H9 (cell line): ENCODE data around the gene ZNF503. TPM values are rescaled to one million over a fixed set of nuclear protein-coding genes. Genes with fewer than 3 reads are reported as not detected.

Experiments used
- DNase-seq: peaks from one replicate; pipeline ENCODE4 v3.0.0-alpha.2; 2017
- H2AFZ ChIP-seq: one replicate; pipeline ENCODE4 v1.6.1; 2013; ENCODE audit warnings: mild to moderate bottlenecking, low read length, control low read depth, moderate library complexity
- H2AK5ac ChIP-seq: 2 replicates; pipeline ENCODE4 v1.6.1; 2013; ENCODE audit warnings: low read length, control low read depth, mixed read lengths; ENCODE audit not compliant: insufficient read length
- H2BK120ac ChIP-seq: one replicate; pipeline ENCODE4 v1.6.1; 2013; ENCODE audit warnings: low read depth, mild to moderate bottlenecking, low read length, control low read depth, inconsistent platforms; ENCODE audit not compliant: poor library complexity, severe bottlenecking
- H2BK12ac ChIP-seq: 2 replicates; pipeline ENCODE4 v1.6.1; 2013; ENCODE audit warnings: low read length, control low read depth, mixed read lengths, low read depth; ENCODE audit not compliant: insufficient read length
- H2BK15ac ChIP-seq: 2 replicates; pipeline ENCODE4 v1.6.1; 2013; ENCODE audit warnings: low read depth, low read length, control low read depth
- H2BK20ac ChIP-seq: one replicate; pipeline ENCODE4 v1.6.1; 2013; ENCODE audit warnings: low read depth, mild to moderate bottlenecking, low read length, control low read depth, inconsistent platforms; ENCODE audit not compliant: poor library complexity, severe bottlenecking
- H2BK5ac ChIP-seq: 2 replicates; pipeline ENCODE4 v1.6.1; 2013; ENCODE audit warnings: low read length, control low read depth, mixed read lengths; ENCODE audit not compliant: insufficient read length
- H3K14ac ChIP-seq: 2 replicates; pipeline ENCODE4 v1.6.1; 2013; ENCODE audit warnings: low read length, control low read depth; ENCODE audit not compliant: insufficient read depth
- H3K18ac ChIP-seq: 2 replicates; pipeline ENCODE4 v1.6.1; 2013; ENCODE audit warnings: low read depth, mild to moderate bottlenecking, mixed read lengths, low read length, control low read depth; ENCODE audit not compliant: insufficient read length
- H3K23ac ChIP-seq: 2 replicates; pipeline ENCODE4 v1.6.1; 2013; ENCODE audit warnings: low read length, control low read depth, mixed read lengths, low read depth; ENCODE audit not compliant: insufficient read length
- H3K23me2 ChIP-seq: 2 replicates; pipeline ENCODE4 v1.6.1; 2013; ENCODE audit warnings: low read depth, mild to moderate bottlenecking, mixed read lengths, low read length, control low read depth; ENCODE audit not compliant: insufficient read length, poor library complexity, severe bottlenecking
- H3K27ac ChIP-seq: 2 replicates; pipeline ENCODE4 v1.5.1; 2013; ENCODE audit warnings: low read length, control low read depth, mixed read lengths, low read depth; ENCODE audit not compliant: insufficient read length
- H3K27me3 ChIP-seq: 2 replicates; pipeline ENCODE4 v1.6.1; 2013; ENCODE audit warnings: low read length, control low read depth, inconsistent platforms; ENCODE audit not compliant: insufficient read depth
- H3K4ac ChIP-seq: 2 replicates; pipeline ENCODE4 v1.6.1; 2013; ENCODE audit warnings: low read depth, mild to moderate bottlenecking, control low read depth, inconsistent platforms, low read length, moderate library complexity
- H3K4me1 ChIP-seq: 2 replicates; pipeline ENCODE4 v1.6.1; 2013; ENCODE audit warnings: low read length, control low read depth, inconsistent platforms; ENCODE audit not compliant: insufficient read depth
- H3K4me2 ChIP-seq: 2 replicates; pipeline ENCODE4 v1.6.1; 2013; ENCODE audit warnings: low read length, control low read depth, mixed read lengths; ENCODE audit not compliant: insufficient read length, insufficient read depth
- H3K56ac ChIP-seq: 2 replicates; pipeline ENCODE4 v1.6.1; 2013; ENCODE audit warnings: low read depth, mild to moderate bottlenecking, mixed read lengths, low read length, control low read depth; ENCODE audit not compliant: insufficient read length
- H3K79me1 ChIP-seq: 2 replicates; pipeline ENCODE4 v1.6.1; 2013; ENCODE audit warnings: low read depth, mild to moderate bottlenecking, moderate library complexity, low read length, control low read depth, inconsistent platforms; ENCODE audit not compliant: insufficient read depth, poor library complexity, severe bottlenecking
- H3K79me2 ChIP-seq: 2 replicates; pipeline ENCODE4 v1.6.1; 2013; ENCODE audit warnings: low read length, control low read depth, inconsistent platforms; ENCODE audit not compliant: insufficient read depth
- H3K9ac ChIP-seq: 2 replicates; pipeline ENCODE4 v1.6.1; 2013; ENCODE audit warnings: low read length, control low read depth, mixed read lengths; ENCODE audit not compliant: insufficient read length; ENCODE audit errors: extremely low read depth
- H3K9me3 ChIP-seq: one replicate; pipeline ENCODE4 v1.6.1; 2013; ENCODE audit warnings: low read depth, low read length, inconsistent platforms; ENCODE audit not compliant: control insufficient read depth
- H3T11ph ChIP-seq: one replicate; pipeline ENCODE4 v1.6.1; 2013; ENCODE audit warnings: mild to moderate bottlenecking, low read length, control low read depth, inconsistent platforms
- H4K20me1 ChIP-seq: one replicate; pipeline ENCODE4 v1.6.1; 2013; ENCODE audit not compliant: control insufficient read depth, insufficient read length, insufficient read depth
- H4K5ac ChIP-seq: 2 replicates; pipeline ENCODE4 v1.6.1; 2013; ENCODE audit warnings: low read depth, mild to moderate bottlenecking, mixed read lengths, low read length, control low read depth; ENCODE audit not compliant: insufficient read length
- H4K8ac ChIP-seq: replicated peaks from 2 replicates; pipeline ENCODE4 v1.6.1; 2013; ENCODE audit warnings: low read length, control low read depth, mixed read lengths, low read depth; ENCODE audit not compliant: insufficient read length
- H4K91ac ChIP-seq: 2 replicates; pipeline ENCODE4 v1.6.1; 2013; ENCODE audit warnings: low read depth, mild to moderate bottlenecking, moderate library complexity, mixed read lengths, low read length, control low read depth; ENCODE audit not compliant: insufficient read length
- H3K27ac Mint-ChIP-seq, 3 experiments: 2 replicates in 2 of 3; 3 replicates in 1 of 3; pipeline ENCODE4 v1.8.0; 2020 to 2021; ENCODE audit warnings: mixed read lengths in 3 of 3, mild to moderate bottlenecking in 1 of 3, moderate library complexity in 1 of 3
- H3K27me3 Mint-ChIP-seq: 2 replicates; pipeline ENCODE4 v1.8.0; 2021; ENCODE audit warnings: low read depth, mild to moderate bottlenecking, moderate library complexity, mixed read lengths
- H3K36me3 Mint-ChIP-seq, 3 experiments: 2 replicates in 2 of 3; 3 replicates in 1 of 3; pipeline ENCODE4 v1.8.0; 2020 to 2021; ENCODE audit warnings: low read depth in 3 of 3, mixed read lengths in 3 of 3; ENCODE audit not compliant: insufficient read depth in 1 of 3
- H3K4me1 Mint-ChIP-seq, 2 experiments: 2 replicates each; pipeline ENCODE4 v1.8.0; 2020; ENCODE audit warnings: mixed read lengths in 2 of 2
- H3K4me3 Mint-ChIP-seq, 2 experiments: 2 replicates in 1 of 2; 3 replicates in 1 of 2; pipeline ENCODE4 v1.8.0; 2020 to 2021; ENCODE audit warnings: mild to moderate bottlenecking in 2 of 2, mixed read lengths in 2 of 2, moderate library complexity in 1 of 2
- H3K9me3 Mint-ChIP-seq, 2 experiments: 2 replicates in 1 of 2; 3 replicates in 1 of 2; pipeline ENCODE4 v1.8.0; 2020; ENCODE audit warnings: mild to moderate bottlenecking in 2 of 2, mixed read lengths in 2 of 2, moderate library complexity in 1 of 2
- WGBS: extraction: QIAGEN DNeasy Blood & Tissue Kit; methylation state at CpG from one replicate; pipeline ENCODE4 v1.1.7; 2013; ENCODE audit warnings: missing lambda C conversion rate, low lambda C conversion rate, mixed read lengths; ENCODE audit not compliant: insufficient read length; ENCODE audit errors: extremely low coverage; 5-methylcytosine and 5-hydroxymethylcytosine counted together
- total RNA-seq: library from RNA; stranded (reverse); gene quantifications from 2 replicates; pipeline ENCODE4 v1.2.1, GENCODE V29; 2021
- TF ChIP-seq, protein P1 (sequence below): fragments of 200-600 bp; sonication (generic); conservative IDR thresholded peaks from 3 replicates; pipeline ENCODE4 v1.8.0; 2021; ENCODE audit warnings: antibody characterized with exemption, mild to moderate bottlenecking

Gene ZNF503
- total RNA-seq, 1 experiment from 2014 or later: 0.09 TPM

DNA sequence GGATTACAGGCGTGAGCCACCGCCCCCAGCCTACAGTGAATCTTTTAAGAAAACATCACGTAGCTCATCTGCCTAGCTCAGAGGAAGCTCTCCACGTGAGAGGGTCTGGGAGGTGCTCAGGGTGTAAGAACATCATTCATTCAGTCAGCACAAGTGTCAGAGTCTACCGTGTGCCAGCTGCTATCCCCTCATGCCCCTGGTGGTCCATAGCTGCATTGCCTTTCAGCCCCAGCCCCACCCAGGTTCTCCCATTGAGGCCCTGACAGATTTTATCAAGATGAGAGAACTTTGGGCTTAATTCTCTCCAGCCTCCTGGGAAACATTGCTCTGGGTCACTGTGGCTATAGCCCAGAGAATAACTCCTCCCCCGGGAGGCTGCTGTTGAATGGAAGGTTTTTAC, 45.1 kb downstream of the ZNF503 start:
- H3K9me3 ChIP-seq: no peaks in the 10 kb centered on the region
- TF ChIP-seq, protein P1, sequence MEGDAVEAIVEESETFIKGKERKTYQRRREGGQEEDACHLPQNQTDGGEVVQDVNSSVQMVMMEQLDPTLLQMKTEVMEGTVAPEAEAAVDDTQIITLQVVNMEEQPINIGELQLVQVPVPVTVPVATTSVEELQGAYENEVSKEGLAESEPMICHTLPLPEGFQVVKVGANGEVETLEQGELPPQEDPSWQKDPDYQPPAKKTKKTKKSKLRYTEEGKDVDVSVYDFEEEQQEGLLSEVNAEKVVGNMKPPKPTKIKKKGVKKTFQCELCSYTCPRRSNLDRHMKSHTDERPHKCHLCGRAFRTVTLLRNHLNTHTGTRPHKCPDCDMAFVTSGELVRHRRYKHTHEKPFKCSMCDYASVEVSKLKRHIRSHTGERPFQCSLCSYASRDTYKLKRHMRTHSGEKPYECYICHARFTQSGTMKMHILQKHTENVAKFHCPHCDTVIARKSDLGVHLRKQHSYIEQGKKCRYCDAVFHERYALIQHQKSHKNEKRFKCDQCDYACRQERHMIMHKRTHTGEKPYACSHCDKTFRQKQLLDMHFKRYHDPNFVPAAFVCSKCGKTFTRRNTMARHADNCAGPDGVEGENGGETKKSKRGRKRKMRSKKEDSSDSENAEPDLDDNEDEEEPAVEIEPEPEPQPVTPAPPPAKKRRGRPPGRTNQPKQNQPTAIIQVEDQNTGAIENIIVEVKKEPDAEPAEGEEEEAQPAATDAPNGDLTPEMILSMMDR: peak; percentile 49
- no peaks in the 10 kb centered on the region for H3K36me3 Mint-ChIP-seq
- H4K8ac ChIP-seq: no peak overlapping the region
- no peaks in the 10 kb centered on the region for H4K20me1 ChIP-seq
- no peaks in the 10 kb centered on the region for H3K4me1 ChIP-seq
- no peaks in the 10 kb centered on the region for H3K79me2 ChIP-seq
- no peak overlapping the region for H3T11ph ChIP-seq
- H3K18ac ChIP-seq: no peak overlapping the region
- H3K9me3 Mint-ChIP-seq: no peaks in the 10 kb centered on the region; a peak in 1 of 5 replicates
- H3K4me2 ChIP-seq: no peak overlapping the region
- no peak overlapping the region for H3K56ac ChIP-seq
- no peak overlapping the region for H3K4me3 Mint-ChIP-seq
- H4K91ac ChIP-seq: no peak overlapping the region
- WGBS: no CpG with 5 or more reads among the region's 6 CpGs
- no peak overlapping the region for H2BK15ac ChIP-seq
- peaks cover 2 to 7% of the 10 kb centered on the region in 2 experiments; a peak in 3 of 4 replicates for H3K4me1 Mint-ChIP-seq
- no peak overlapping the region for H3K27ac Mint-ChIP-seq
- no peak overlapping the region for H2BK20ac ChIP-seq
- no peak overlapping the region for H2AFZ ChIP-seq
- H3K9ac ChIP-seq: no peak overlapping the region
- H2BK120ac ChIP-seq: no peak overlapping the region
- no peak overlapping the region for H3K23ac ChIP-seq
- no peak overlapping the region for H2BK12ac ChIP-seq
- no peaks in the 10 kb centered on the region for H3K27me3 ChIP-seq
- H3K27me3 Mint-ChIP-seq: peaks cover 9% of the 10 kb centered on the region
- no peak overlapping the region for H3K27ac ChIP-seq
- H3K14ac ChIP-seq: no peak overlapping the region
- no peaks in the 10 kb centered on the region for H3K79me1 ChIP-seq
- H2BK5ac ChIP-seq: no peak overlapping the region
- H4K5ac ChIP-seq: no peak overlapping the region
- no peaks in the 10 kb centered on the region for H3K23me2 ChIP-seq
- no peak overlapping the region for H2AK5ac ChIP-seq
- no peak overlapping the region for H3K4ac ChIP-seq
- no peak for DNase-seq
